D721Med (cell line): ENCODE measurements around the gene TTLL6.

Source experiments
- DNase-seq: peaks from one replicate; pipeline ENCODE4 v3.0.0; 2011; ENCODE audit warnings: low spot score; ENCODE audit not compliant: insufficient read length
- FAIRE-seq: peaks from 2 replicates; lab custom pipeline; 2011; peaks lifted over from hg19 to GRCh38; lab: Jason Lieb, UNC
- TF ChIP-seq, protein P1 (sequence below): IDR thresholded peaks from 2 replicates; pipeline ENCODE4 v1.5.1; 2012; ENCODE audit warnings: mild to moderate bottlenecking, control low read depth; ENCODE audit not compliant: insufficient read depth; ENCODE audit errors: missing control alignments

Gene TTLL6

DNA sequence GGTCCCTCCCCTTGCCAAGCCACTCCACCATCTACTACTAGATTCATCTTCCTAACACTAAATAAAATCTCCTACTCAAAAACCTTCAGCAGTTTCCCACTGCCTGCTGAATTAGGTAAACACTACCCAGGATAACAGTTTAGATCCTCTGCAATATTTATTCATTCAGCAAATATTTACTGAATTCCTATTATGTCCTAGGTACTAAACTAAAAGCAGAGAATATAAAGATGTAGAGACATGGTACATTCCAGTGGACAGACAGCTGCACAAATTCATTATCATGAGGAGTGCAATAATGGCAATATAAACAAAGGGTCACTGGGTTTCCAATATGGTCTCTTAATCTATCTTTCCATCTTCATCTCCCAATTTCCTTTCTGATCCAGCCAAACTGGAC, 57.7 kb downstream of the TTLL6 start:
- DNase-seq (no peak), FAIRE-seq (no peak)
- TF ChIP-seq, protein P1, sequence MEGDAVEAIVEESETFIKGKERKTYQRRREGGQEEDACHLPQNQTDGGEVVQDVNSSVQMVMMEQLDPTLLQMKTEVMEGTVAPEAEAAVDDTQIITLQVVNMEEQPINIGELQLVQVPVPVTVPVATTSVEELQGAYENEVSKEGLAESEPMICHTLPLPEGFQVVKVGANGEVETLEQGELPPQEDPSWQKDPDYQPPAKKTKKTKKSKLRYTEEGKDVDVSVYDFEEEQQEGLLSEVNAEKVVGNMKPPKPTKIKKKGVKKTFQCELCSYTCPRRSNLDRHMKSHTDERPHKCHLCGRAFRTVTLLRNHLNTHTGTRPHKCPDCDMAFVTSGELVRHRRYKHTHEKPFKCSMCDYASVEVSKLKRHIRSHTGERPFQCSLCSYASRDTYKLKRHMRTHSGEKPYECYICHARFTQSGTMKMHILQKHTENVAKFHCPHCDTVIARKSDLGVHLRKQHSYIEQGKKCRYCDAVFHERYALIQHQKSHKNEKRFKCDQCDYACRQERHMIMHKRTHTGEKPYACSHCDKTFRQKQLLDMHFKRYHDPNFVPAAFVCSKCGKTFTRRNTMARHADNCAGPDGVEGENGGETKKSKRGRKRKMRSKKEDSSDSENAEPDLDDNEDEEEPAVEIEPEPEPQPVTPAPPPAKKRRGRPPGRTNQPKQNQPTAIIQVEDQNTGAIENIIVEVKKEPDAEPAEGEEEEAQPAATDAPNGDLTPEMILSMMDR = no peak

DNA sequence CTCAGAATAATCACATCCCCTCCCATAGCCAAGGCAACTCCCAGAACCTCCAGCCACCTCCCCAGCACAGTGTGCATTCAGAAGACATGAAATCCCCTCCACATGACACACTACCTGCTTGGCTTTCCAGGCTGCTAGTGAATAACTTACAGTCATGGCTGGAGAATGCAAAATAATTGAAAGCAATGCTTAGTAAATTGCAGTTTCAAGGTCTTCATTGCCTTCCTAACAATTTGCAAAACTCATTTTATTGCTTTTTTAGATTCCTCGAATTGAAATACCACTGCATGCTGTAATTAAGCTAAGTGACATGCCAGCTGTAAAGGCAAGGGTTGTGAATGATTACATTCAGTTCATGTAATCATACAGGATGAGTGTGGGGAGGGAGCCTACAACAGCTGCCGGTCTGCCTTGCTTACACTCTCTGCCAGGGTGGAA, 59.5 kb downstream of the TTLL6 start:
- no peak for FAIRE-seq
- no peak for DNase-seq
- TF ChIP-seq, protein P1 = no peak

DNA sequence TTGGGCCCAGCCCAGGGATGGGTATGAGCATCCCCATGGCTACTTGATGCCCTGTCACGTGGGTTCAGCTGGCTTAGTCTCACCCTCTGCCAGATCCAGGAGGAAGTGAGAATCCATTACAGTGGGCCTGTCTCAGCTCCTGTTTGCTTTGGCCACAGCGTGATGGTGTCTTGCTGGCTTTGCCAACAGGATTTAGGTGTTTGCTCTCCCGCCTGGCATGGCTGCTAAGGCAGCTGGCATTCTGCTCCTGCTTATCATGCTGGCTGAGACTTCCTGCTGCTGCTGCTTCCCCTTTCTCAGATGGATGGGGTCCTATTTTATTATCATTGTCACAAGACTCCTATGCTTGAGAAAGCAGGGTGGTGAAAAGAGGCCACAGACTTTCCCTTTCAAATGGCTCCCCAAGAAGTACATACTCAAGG, 60.2 kb downstream of the TTLL6 start:
- TF ChIP-seq, protein P1 = no peak
- DNase-seq = no peak
- FAIRE-seq = no peak

DNA sequence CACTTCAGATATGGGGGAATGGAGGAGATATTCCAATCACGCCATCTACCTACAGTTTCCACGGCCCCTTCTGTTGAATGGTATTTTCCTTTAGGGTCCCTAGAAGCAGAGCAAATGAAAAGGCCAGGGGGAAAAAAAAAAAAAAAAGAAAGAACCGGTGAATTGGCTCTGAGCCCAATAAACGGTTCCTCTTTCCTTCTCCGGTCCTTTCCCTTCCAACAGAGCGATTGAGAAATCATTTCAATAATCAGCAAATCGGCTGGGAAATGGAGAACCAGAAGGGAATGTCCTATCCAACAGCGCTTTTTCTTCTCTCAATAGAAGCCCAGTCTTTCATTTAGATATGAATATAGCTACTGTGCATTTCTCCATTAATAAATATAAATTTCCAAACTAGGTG, 61.7 kb downstream of the TTLL6 start:
- TF ChIP-seq, protein P1 = no peak
- DNase-seq = no peak
- no peak for FAIRE-seq

DNA sequence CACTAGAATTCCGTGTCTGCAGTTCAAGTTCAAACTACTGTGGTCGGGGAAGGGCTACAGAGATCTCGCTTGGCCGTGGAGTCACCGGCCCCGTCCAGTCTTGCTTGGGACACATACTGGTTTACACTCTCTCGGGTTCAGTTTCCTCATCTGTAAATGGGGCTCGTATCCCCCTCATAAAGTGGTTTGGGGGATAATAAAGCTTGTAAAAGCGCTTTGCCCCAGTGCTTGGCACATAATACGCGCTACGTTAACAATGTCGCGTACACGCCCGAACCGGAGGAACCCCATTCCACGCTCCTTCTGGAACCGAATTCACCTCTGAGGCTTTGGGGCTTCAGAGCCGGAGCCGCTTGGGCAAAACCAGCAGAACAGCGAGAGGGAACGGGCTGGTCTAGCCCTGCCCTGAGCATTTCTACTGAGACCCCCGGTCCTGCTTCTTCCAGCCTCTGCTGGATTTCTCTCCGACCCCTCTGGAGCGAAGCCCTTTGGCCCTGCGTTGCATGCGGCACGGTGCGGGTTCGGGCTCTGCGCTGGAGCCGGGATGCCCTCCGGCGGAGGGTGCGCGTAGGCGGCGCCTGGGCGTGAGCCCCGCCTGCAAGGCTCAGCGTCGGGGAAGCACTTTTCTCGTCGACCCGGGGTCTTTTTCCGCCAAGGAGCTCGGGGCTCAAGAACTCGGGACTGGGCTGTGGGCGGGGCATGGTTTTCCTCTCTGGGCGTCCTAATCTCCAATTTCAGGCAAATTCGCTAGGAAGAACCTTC, 62.3 kb downstream of the TTLL6 start:
- TF ChIP-seq, protein P1 = no peak
- no peak for FAIRE-seq
- no peak for DNase-seq

DNA sequence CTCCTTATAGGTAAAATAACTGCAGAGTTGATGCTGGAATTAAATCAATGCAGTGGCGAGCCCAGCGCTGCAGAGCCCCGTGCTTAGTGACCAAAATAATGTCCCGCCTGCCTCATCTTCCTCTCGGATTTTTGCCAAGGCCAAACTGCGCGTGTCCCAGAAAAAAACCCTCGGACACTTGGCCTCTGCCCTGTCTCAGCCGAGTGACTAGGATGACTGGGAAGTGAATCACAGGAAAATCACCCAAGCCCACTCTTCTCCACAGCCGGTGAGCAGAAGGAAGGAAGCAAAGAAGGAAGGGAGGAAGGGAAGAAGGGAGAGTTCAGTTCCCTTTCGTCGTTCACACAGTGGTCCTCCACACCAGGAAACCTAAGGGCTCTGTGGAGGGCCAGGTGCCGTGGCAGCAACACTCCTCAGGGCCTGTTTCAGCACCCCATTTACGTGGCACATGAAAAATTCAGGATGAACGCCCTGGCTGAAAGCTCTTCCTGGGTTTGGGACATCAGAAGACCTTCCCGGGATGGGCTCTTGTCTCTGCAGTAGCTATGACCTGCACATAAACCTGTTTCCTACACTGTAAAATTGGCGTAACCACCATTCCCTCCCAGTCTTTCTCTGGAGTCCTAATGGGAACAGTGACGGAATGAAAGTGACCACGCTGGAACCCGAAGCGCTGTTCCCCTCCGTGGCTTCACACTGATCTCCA, 63.1 kb downstream of the TTLL6 start:
- TF ChIP-seq, protein P1 = no peak
- no peak for FAIRE-seq
- DNase-seq = no peak
